ENCODE results near the gene DUSP16.

The DUSP16 gene

DNA sequence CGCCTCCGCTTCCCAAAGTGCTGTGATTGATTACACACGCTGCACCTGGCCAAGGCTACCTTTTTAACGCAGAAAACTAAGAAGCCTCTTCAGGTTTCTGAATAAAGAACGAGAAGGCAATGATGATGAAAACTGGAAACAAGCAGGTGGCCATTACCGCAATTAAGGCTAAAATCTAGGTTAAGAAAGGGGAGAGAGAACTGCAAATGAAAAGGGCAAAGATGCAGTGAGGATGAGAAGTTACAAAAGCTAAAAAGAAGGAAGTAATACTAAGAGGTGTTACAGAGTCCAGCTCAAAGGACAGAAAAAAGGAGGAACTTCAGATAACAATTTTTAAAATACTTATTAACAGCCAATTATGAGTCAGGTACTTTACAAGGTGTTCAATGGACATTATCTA, 79.7 kb downstream of the DUSP16 start:
- no peaks in the 10 kb centered on the region for H3K27me3 ChIP-seq (ENCODE audit: insufficient read depth, low read depth, severe bottlenecking)
- TF ChIP-seq, protein P1, sequence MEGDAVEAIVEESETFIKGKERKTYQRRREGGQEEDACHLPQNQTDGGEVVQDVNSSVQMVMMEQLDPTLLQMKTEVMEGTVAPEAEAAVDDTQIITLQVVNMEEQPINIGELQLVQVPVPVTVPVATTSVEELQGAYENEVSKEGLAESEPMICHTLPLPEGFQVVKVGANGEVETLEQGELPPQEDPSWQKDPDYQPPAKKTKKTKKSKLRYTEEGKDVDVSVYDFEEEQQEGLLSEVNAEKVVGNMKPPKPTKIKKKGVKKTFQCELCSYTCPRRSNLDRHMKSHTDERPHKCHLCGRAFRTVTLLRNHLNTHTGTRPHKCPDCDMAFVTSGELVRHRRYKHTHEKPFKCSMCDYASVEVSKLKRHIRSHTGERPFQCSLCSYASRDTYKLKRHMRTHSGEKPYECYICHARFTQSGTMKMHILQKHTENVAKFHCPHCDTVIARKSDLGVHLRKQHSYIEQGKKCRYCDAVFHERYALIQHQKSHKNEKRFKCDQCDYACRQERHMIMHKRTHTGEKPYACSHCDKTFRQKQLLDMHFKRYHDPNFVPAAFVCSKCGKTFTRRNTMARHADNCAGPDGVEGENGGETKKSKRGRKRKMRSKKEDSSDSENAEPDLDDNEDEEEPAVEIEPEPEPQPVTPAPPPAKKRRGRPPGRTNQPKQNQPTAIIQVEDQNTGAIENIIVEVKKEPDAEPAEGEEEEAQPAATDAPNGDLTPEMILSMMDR (IDR thresholded peaks at IDR 0.05; ENCODE audit: low read depth, low read length): no peak
- no peak overlapping the region for H3K27ac ChIP-seq
- no peak for DNase-seq
- H3K9me3 ChIP-seq (ENCODE audit: severe bottlenecking): no peaks in the 10 kb centered on the region
- no peak overlapping the region for H3K4me3 ChIP-seq (ENCODE audit: low read depth, low read length)
- peaks cover 17% of the 10 kb centered on the region for H3K36me3 ChIP-seq

DNA sequence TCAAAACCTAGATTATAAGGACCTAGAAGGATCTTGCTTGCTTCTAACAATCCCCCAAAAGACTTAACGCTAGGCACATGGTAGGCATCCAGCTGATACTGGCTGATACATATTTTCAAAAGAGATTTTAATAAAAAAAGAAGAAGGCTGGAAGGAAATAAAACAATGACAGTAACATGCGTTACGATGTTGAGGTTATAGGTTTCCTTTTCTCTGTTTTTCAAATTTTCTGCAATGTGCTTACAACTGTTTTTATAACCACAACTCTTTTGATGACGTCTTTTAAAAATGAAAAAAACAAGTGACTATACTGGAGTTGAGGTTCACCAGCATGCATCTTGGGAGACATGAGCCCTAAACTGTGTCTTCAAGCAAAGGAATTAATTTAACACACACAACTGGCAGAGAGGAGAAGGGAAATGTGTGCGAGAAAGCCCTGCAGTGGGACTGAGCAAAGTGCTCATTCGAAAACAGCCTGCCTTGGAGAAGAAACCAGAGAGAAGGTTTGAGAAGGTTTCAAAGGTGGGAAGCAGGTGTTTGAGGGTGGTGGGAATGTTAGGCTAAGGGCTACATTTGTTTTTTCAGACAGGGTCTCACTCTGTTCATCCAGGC, 80.4 kb downstream of the DUSP16 start:
- H3K27ac ChIP-seq: no peak overlapping the region
- TF ChIP-seq, protein P1 (IDR thresholded peaks at IDR 0.05; ENCODE audit: low read depth, low read length): no peak

DNA sequence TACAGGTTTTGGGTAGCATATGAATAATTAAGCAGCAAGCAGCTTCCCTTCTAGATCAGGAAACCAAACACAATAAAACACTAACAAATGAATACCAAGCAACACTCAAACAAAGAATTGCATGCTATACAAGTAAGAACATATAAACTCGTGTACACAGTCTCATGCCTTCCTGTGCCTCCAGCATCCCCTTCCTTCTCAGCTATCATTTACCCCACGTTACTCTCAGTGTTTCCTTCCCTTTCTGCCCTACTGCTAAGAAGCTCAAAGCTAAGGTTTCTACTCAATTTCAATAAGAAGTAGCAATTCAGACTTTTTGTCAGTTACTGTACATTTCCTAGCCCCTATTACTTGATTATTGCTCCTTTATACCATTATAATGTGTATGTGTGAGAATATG, 81.0 kb downstream of the DUSP16 start:
- Histone ChIP-seq H3K36me3 (peaks cover 26% of the 10 kb centered on the region), H3K4me3 (ENCODE audit: low read depth, low read length) (no peak overlapping the region), H3K9me3 (ENCODE audit: severe bottlenecking) (no peaks in the 10 kb centered on the region), H3K27me3 (ENCODE audit: insufficient read depth, low read depth, severe bottlenecking) (no peaks in the 10 kb centered on the region), H3K27ac (no peak overlapping the region)
- no peak for DNase-seq
- TF ChIP-seq, protein P1 (IDR thresholded peaks at IDR 0.05; ENCODE audit: low read depth, low read length): no peak

More for the DNA sequence above, 80.4 kb downstream of the DUSP16 start:
- no peak for DNase-seq
- Histone ChIP-seq H3K9me3 (ENCODE audit: severe bottlenecking) (no peaks in the 10 kb centered on the region), H3K4me3 (ENCODE audit: low read depth, low read length) (no peak overlapping the region), H3K36me3 (peaks cover 22% of the 10 kb centered on the region), H3K27me3 (ENCODE audit: insufficient read depth, low read depth, severe bottlenecking) (no peaks in the 10 kb centered on the region)

DNA sequence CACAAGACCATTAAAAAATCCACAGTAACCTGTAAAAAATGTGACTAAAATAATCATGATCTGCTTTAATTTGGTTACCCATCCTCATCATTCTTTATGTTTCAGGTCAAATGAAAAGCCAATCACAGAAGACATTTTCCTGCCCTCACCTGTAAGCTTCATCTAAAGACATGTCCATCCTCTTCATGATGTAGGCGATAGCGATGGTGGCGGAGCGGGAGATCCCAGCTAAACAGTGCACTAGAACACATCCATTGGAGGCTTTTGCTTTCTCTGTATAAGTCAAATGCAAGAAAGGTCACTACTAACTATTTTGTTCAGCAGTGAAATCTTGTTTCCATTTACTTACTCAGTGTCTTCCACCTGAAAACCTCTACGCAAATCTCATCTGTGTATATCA, 82.6 kb downstream of the DUSP16 start:
- no peaks in the 10 kb centered on the region for H3K27me3 ChIP-seq (ENCODE audit: insufficient read depth, low read depth, severe bottlenecking)
- peaks cover 24% of the 10 kb centered on the region for H3K36me3 ChIP-seq
- H3K4me3 ChIP-seq (ENCODE audit: low read depth, low read length): no peak overlapping the region
- no peak overlapping the region for H3K27ac ChIP-seq
- DNase-seq: no peak
- TF ChIP-seq, protein P1 (IDR thresholded peaks at IDR 0.05; ENCODE audit: low read depth, low read length): no peak
- H3K9me3 ChIP-seq (ENCODE audit: severe bottlenecking): no peaks in the 10 kb centered on the region

DNA sequence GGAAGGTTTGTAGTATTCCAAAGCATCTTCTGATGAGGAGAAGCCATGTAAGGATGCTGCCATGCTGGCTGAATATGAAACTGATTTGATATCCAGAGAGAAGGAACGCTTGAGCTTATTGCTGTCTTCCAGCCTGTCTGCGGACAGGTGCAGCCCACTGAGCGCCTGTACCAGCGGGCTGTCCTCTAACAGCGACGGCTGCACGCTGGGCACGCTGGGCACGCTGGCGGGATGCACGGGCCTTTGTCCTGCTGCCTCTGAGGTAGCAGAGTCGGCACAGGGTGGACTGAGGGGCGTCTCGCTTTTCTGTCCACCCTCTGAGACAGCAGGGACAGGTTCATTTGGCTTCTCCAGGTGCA, 85.2 kb downstream of the DUSP16 start:
- Histone ChIP-seq H3K36me3 (peaks cover 29% of the 10 kb centered on the region), H3K4me3 (ENCODE audit: low read depth, low read length) (no peak overlapping the region), H3K27me3 (ENCODE audit: insufficient read depth, low read depth, severe bottlenecking) (no peaks in the 10 kb centered on the region), H3K9me3 (ENCODE audit: severe bottlenecking) (no peaks in the 10 kb centered on the region), H3K27ac (no peak overlapping the region)
- DNase-seq: no peak
- TF ChIP-seq, protein P1 (IDR thresholded peaks at IDR 0.05; ENCODE audit: low read depth, low read length): no peak

All from WERI-Rb-1 (cell line).